GM21825 (cell line): ENCODE measurements around the gene DAAM2.

Source experiments
- ATAC-seq: cut with Tn5 transposase; IDR thresholded peaks from one replicate; pipeline ENCODE4 v1.9.1; 2021; ENCODE audit warnings: mild to moderate bottlenecking, moderate library complexity; ENCODE audit not compliant: unreplicated experiment

Gene DAAM2

GRCh38 chr6:39791850-39792539, at the start of gene DAAM2:
Gene DAAM2, plus strand, starts transcription at chr6:39792376. Its CDS starts 63,927 bp downstream, at chr6:39856303.
- no peak for ATAC-seq

- ATAC-seq: no peak
These were observed 45.4 kb upstream of the DAAM2 start for GRCh38 chr6:39746795-39747194.

GRCh38 chr6:39752835-39753724, 39.1 kb upstream of the DAAM2 start:
- ATAC-seq: no peak

GRCh38 chr6:39753725-39754045, 38.5 kb upstream of the DAAM2 start:
- ATAC-seq: no peak

- no peak for ATAC-seq
These were observed 37.6 kb upstream of the DAAM2 start for GRCh38 chr6:39754514-39755115.

- no peak for ATAC-seq
These were observed 36.9 kb upstream of the DAAM2 start for GRCh38 chr6:39755231-39755630.

- no peak for ATAC-seq
These were observed 35.6 kb upstream of the DAAM2 start for GRCh38 chr6:39756582-39756981.

- ATAC-seq: no peak
These were observed 33.1 kb upstream of the DAAM2 start for GRCh38 chr6:39758905-39759605.

GRCh38 chr6:39760226-39760952, 31.8 kb upstream of the DAAM2 start:
- ATAC-seq: no peak

- no peak for ATAC-seq
These were observed 26.6 kb upstream of the DAAM2 start for GRCh38 chr6:39765508-39766065.

- no peak for ATAC-seq
These were observed 23.2 kb upstream of the DAAM2 start for GRCh38 chr6:39769012-39769411.

- ATAC-seq: no peak
These were observed 21.7 kb upstream of the DAAM2 start for GRCh38 chr6:39770446-39770845.

GRCh38 chr6:39772559-39773273, 19.5 kb upstream of the DAAM2 start:
- no peak for ATAC-seq

- no peak for ATAC-seq
These were observed 18.4 kb upstream of the DAAM2 start for GRCh38 chr6:39773782-39774181.

- ATAC-seq: no peak
These were observed 15.6 kb upstream of the DAAM2 start for GRCh38 chr6:39776581-39776980.

- ATAC-seq: no peak
These were observed 15.0 kb upstream of the DAAM2 start for GRCh38 chr6:39777218-39777617.

GRCh38 chr6:39777661-39778060, 14.5 kb upstream of the DAAM2 start:
- ATAC-seq: no peak

- no peak for ATAC-seq
These were observed 13.5 kb upstream of the DAAM2 start for GRCh38 chr6:39778581-39779255.

GRCh38 chr6:39785281-39785680, 6.9 kb upstream of the DAAM2 start:
- ATAC-seq: no peak
